Gastrocnemius medialis (tissue), 4 donors: ENCODE measurements around the gene PIP4K2B.

Experiments
- CTCF ChIP-seq, 5 experiments: fragments of 450-650 bp in 3 of 5; fragments of 200-600 bp in 2 of 5; sonication (generic) in 2 of 5; IDR thresholded peaks in 4 of 5; conservative IDR thresholded peaks in 1 of 5; 1 replicate in 4 of 5; 2 replicates in 1 of 5; pipeline ENCODE4 v1.5.1; 2016 to 2019; ENCODE audit warnings: antibody characterized with exemption in 5 of 5, mild to moderate bottlenecking in 3 of 5, moderate library complexity in 3 of 5
- POLR2A ChIP-seq, 2 donors: fragments of 450-650 bp; IDR thresholded peaks; one replicate each; pipeline ENCODE4 v1.6.1; 2017; ENCODE audit warnings: antibody characterized with exemption in 2 of 2, mild to moderate bottlenecking in 2 of 2, moderate library complexity in 2 of 2

- peak in 1 of 5 experiments; percentile 8 for TF ChIP-seq CTCF (IDR thresholded peaks at IDR 0.05 in 4 of 5, conservative IDR thresholded peaks at IDR 0.05 in 1 of 5)
- TF ChIP-seq POLR2A (IDR thresholded peaks at IDR 0.05): no peak
Measured at GRCh38 chr17:38747463-38748148, 51.8 kb downstream of the PIP4K2B start.
